ENCODE results near the gene MAGED4. TPM values are rescaled to one million over a fixed set of nuclear protein-coding genes. Genes with fewer than 3 reads are reported as not detected.

Gene MAGED4
- total RNA-seq, 1 experiment from 2014 or later: 66.7 TPM

- TF ChIP-seq ATF2 (CRISPR knock-in tag; IDR thresholded peaks at IDR 0.05; ENCODE audit: borderline replicate concordance, low read depth) (no peak), TEAD4 (CRISPR knock-in tag; IDR thresholded peaks at IDR 0.05) (no peak), ZSCAN18 (CRISPR knock-in tag; IDR thresholded peaks at IDR 0.05) (no peak)
Observed at GRCh38 chrX:52220936-52221335, 36.2 kb downstream of the MAGED4 start (continued).

Other genes starting within 250 kb of the MAGED4 start
- gene MAGED4B, start 115.7 kb upstream of the MAGED4 start, total RNA-seq (2021): 88.7 to 93.1 TPM (median 93.0 TPM) in 3 replicates
- not detected in 3 replicates for gene XAGE2, start 184.1 kb downstream of the MAGED4 start, total RNA-seq (2021)

All from WTC11 (cell line).